ENCODE measurements around the gene TRMT10C. TPM values are rescaled to one million over a fixed set of nuclear protein-coding genes. Genes with fewer than 3 reads are reported as not detected.

The TRMT10C gene
- total RNA-seq, 1 donor from 2014 or later: 85.9 TPM

GRCh38 chr3:101588616-101589015 lies 26.9 kb downstream of the TRMT10C start:
- H3K79me2 ChIP-seq (ENCODE audit: low read depth): peaks cover 67% of the 10 kb centered on the region
- H3K36me3 Mint-ChIP-seq: peaks cover 28% of the 10 kb centered on the region
- TF ChIP-seq EZH2 (IDR thresholded peaks at IDR 0.05) (no peak), EZH2phosphoT487 (IDR thresholded peaks at IDR 0.05) (no peak), CTCF (IDR thresholded peaks at IDR 0.05) (no peak)
- H3K27ac ChIP-seq: no peak overlapping the region
- H3K27ac Mint-ChIP-seq: no peak overlapping the region
- H3K4me2 ChIP-seq: no peak overlapping the region
- H3K9ac ChIP-seq: no peak overlapping the region
- DNase-seq (ENCODE audit: low spot score): no peak
- peaks cover 5% of the 10 kb centered on the region for H3K27me3 Mint-ChIP-seq (ENCODE audit: insufficient read depth, low read depth)
- no peaks in the 10 kb centered on the region for H3K9me3 ChIP-seq (ENCODE audit: low read depth)
- H3K4me1 Mint-ChIP-seq: no peaks in the 10 kb centered on the region
- H3K4me3 Mint-ChIP-seq: no peak overlapping the region
- H2AFZ ChIP-seq (replicated peaks): no peak overlapping the region
- H3K27me3 ChIP-seq: no peaks in the 10 kb centered on the region
- no peaks in the 10 kb centered on the region for H3K9me3 Mint-ChIP-seq
- H3K4me3 ChIP-seq: no peak overlapping the region
- no peaks in the 10 kb centered on the region for H3K4me1 ChIP-seq
- peaks cover 4% of the 10 kb centered on the region for H3F3A ChIP-seq (ENCODE audit: low read depth)
- peaks cover 16% of the 10 kb centered on the region for H3K36me3 ChIP-seq
- H4K20me1 ChIP-seq (ENCODE audit: low read depth): peaks cover 28% of the 10 kb centered on the region

GRCh38 chr3:101591071-101591470 lies 29.4 kb downstream of the TRMT10C start:
- TF ChIP-seq CTCF (IDR thresholded peaks at IDR 0.05): no peak
- no peak for TF ChIP-seq EZH2phosphoT487 (IDR thresholded peaks at IDR 0.05)
- no peak for TF ChIP-seq EZH2 (IDR thresholded peaks at IDR 0.05)
- H3K27me3 Mint-ChIP-seq (ENCODE audit: insufficient read depth, low read depth): peaks cover 5% of the 10 kb centered on the region
- H3K4me3 Mint-ChIP-seq: no peak overlapping the region
- peaks cover 22% of the 10 kb centered on the region for H3K36me3 Mint-ChIP-seq
- no peak for DNase-seq (ENCODE audit: low spot score)
- H3K4me1 ChIP-seq: no peaks in the 10 kb centered on the region
- H3K9me3 ChIP-seq (ENCODE audit: low read depth): no peaks in the 10 kb centered on the region
- no peaks in the 10 kb centered on the region for H3K9me3 Mint-ChIP-seq
- H3K27me3 ChIP-seq: no peaks in the 10 kb centered on the region
- H3K4me3 ChIP-seq: no peak overlapping the region
- H3K27ac Mint-ChIP-seq: no peak overlapping the region
- H3K79me2 ChIP-seq (ENCODE audit: low read depth): peaks cover 42% of the 10 kb centered on the region
- H3K4me1 Mint-ChIP-seq: no peaks in the 10 kb centered on the region
- peaks cover 14% of the 10 kb centered on the region for H3K36me3 ChIP-seq
- no peak overlapping the region for H3K9ac ChIP-seq
- peaks cover 15% of the 10 kb centered on the region for H4K20me1 ChIP-seq (ENCODE audit: low read depth)
- H3K27ac ChIP-seq: no peak overlapping the region
- H3K4me2 ChIP-seq: no peak overlapping the region
- H3F3A ChIP-seq (ENCODE audit: low read depth): peaks cover 13% of the 10 kb centered on the region
- no peak overlapping the region for H2AFZ ChIP-seq (replicated peaks)

- no peak overlapping the region for H3K27ac ChIP-seq
- Mint-ChIP-seq H3K4me3 (no peak overlapping the region), H3K27me3 (ENCODE audit: insufficient read depth, low read depth) (peaks cover 8% of the 10 kb centered on the region), H3K36me3 (peaks cover 4% of the 10 kb centered on the region), H3K9me3 (no peaks in the 10 kb centered on the region), H3K4me1 (no peaks in the 10 kb centered on the region), H3K27ac (no peak overlapping the region)
- H3K27me3 ChIP-seq: no peaks in the 10 kb centered on the region
- no peaks in the 10 kb centered on the region for H4K20me1 ChIP-seq (ENCODE audit: low read depth)
- H3K9me3 ChIP-seq (ENCODE audit: low read depth): no peaks in the 10 kb centered on the region
- H3K4me2 ChIP-seq: no peak overlapping the region
- no peak overlapping the region for H3K9ac ChIP-seq
- DNase-seq (ENCODE audit: low spot score): no peak
- no peaks in the 10 kb centered on the region for H3K79me2 ChIP-seq (ENCODE audit: low read depth)
- TF ChIP-seq CTCF (IDR thresholded peaks at IDR 0.05) (no peak), EZH2 (IDR thresholded peaks at IDR 0.05) (no peak), EZH2phosphoT487 (IDR thresholded peaks at IDR 0.05) (no peak)
- no peak overlapping the region for H2AFZ ChIP-seq (replicated peaks)
- H3K36me3 ChIP-seq: no peaks in the 10 kb centered on the region
- H3K4me3 ChIP-seq: no peak overlapping the region
- H3K4me1 ChIP-seq: no peaks in the 10 kb centered on the region
- H3F3A ChIP-seq (ENCODE audit: low read depth): peaks cover 7% of the 10 kb centered on the region
Observed at GRCh38 chr3:101602731-101603130, 41.1 kb downstream of the TRMT10C start.
